GM21528 (cell line): ENCODE results near the gene LDLR.
"Not testable (repeated sequence)": the region's sequence is repeated elsewhere in the genome, so short reads cannot be mapped to it uniquely, and the experiment has no call there.

Experiments
- ATAC-seq: cut with Tn5 transposase; IDR thresholded peaks from one replicate; pipeline ENCODE4 v1.9.1; 2021; ENCODE audit warnings: mild to moderate bottlenecking, moderate library complexity; ENCODE audit not compliant: unreplicated experiment, low FRiP score

LDLR gene

DNA sequence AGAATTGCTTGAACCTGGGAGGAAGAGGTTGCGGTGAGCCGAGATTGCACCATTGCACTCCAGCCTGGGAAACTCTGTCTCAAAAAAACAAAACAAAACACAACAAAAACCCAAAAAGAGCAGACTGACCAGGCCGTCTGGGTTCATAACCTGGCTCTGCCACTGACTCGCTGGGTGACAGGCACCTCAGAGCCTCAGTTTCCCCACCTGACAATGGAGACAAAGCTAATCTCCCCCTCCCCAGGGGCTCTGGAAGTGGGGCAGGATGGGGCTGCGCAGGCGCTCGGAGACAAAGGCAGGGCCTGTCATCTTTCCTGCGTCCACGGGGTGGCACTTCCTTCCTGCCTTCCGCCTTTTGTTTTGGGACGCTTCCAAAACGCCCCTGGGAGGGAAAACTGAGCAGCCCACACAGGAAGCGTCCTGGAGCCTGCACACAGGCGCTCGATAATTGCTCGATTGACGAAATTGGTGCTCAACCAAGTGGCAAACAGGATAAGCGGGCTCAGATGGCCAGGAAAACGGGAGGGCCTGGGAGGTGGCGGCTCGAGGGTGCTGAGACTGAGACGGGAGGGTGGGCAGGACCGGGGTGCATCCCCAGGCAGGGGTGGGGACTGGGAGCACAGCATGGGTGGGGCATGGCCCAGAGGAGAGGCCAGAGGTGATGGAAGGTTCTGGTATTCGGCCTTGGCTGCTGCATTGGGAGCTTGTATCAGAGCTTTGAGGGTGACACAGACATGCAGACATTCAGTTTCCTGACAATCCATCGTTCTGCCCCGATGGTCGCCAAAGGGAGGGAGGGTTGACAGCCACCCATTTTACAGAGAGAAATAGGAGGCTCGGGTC is 48.5 kb downstream of the LDLR start:
- ATAC-seq, result no peak

DNA sequence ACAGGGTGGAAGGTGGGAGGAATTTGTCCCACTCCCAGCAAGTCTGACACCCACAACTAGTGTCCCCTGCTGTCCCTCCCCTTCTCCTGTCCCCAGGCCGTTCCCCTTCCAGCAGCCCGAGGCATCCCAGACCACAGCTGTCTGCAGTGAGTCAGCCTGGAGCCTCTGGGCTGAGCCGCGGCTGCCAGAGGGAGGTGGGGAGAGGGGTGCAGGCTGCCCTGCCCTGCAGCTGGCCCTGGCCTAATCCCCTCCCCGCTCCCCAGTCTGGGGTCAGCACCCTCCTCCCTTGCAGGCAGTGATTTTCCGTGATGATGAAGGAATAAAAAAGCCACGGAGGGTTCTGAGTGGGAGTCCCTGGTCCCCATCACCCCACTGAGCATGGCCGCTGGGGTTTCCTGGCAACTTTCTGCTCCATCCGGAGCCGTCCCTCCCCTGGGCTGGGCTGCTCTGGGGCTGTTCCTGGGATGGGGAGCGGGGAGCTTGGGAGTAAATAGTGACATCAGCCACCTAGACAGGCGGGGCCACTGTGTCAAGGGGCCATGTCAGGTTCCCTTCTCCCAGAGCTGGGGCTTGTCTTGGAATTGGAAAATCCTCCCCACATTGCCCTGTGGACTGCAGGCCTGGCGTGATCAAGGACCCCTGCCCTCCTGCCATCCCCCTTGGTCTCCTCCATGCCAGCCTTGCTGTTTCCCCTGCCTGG is 49.5 kb downstream of the LDLR start:
- no peak for ATAC-seq

DNA sequence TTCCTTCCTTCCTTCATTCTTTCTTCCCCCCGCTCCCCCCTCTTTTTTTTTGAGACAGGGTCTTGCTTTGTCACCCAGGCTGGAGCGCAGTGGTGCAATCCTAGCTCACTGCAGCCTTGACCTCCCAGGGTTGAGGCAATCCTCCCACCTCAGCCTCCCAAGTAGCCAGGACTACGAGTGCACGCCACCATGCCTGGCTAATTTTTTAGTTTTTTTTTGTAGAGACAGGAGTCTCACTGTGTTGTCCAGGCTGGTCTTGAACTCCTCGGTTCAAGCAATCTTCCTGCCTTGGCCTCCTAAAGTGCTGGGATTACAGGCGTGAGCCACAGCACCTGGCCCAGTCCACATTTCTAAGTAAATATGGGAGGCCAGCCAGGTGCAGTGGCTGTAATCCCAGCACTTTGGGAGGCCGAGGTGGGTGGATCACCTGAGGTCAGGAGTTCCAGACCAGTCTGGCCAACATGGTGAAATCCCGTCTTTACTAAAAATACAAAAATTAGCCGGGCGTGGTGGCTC is 50.8 kb downstream of the LDLR start:
- ATAC-seq, result not testable (repeated sequence)

DNA sequence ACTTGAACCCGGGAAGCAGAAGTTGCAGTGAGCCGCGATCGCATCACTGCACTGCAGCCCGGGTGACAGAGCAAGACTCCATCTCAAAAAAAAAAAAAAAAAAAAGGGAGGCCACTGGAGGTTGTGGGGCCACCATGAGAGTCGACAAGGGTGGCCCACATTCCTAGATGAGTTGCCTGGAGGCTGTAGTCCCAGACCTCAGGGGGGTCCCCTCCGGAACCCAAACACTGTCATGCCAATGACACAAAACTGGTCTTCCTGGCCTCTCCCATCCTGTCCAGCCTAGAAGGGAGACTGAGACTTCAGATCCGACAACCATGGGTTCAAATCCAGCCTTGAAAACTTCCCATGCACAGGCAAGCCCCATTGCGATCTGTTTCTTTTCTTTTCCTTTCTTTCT is 51.6 kb downstream of the LDLR start:
- ATAC-seq, result no peak

DNA sequence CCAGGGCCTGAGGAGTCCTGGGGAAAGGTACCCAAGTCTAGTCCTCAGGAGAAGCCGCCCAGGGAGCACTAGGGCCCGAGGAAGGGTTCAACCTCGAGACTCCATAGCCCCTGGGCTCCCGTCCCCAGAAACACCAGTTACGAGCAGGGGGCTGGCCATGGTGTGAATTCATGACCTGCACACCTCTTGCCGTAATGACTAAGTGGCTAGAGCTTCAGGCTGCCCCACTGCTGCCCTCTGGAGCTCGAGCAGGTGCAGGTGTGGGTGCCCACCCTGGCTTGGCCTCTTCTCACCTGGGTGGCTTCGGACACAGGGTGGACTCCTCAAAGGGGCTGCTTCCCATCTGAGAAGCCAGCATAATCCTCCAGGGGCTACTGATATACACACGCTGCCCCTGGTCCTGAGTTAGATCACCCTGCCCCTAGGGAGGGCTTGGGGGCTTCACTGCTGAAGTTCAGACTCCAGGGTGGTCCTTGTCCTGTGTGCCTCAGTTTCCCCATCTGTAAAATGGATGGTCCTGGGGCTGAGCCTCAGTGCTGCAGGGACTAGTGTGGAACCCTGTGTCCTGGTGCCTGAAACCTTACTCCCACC is 52.8 kb downstream of the LDLR start:
- no peak for ATAC-seq

DNA sequence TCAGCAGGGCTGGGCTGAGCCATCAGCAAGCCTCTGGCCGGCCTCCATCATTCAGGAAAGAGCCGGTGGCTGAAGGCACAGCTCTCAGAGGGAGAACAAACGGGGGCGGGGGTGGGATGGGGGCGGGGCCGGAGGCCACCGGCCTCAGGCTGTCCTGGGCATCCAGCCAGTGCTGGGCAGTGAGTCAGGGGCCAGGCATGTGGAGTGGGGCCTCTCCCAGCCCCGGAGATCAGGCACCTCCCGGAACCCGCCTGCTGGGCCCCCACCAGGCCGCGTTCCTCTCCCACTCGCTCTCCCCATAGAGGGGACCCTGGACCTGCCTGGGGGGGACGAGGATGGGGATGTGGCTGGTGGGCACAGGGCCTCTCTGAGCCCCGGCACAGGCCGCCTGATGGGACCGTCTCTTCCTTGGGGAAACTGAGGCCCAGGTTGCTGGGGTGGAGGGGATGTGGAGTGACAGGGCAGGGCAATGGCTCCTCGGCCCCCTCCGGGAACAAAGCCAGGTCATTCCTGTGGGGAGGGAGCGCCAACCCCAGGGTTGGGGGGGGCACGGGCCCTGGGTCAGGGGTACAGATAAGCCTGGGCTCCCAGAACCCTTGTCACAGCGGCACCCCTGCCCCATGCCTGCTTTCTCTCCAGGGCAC is 53.4 kb downstream of the LDLR start:
- no peak for ATAC-seq

GRCh38 chr19:11145536-11145924 is 56.3 kb downstream of the LDLR start:
- no peak for ATAC-seq

DNA sequence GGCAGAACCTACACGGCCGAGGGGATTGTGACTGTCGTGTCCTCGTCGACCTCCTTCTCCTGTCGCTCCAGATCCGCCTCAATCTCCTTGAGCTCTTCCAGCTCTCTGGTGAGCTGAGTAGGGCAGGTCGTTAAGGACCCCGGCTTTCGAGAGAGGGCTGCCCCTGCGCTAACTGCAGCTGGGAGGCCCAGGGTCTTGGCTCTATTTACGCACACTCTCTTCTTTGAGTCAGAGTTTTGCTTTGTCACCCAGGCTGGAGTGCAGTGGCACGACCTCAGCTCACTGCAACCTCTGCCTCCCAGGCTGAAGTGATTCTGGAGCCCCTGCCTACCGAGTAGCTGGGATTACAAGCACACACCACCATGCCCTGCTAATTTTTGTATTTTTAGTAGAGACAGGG is 58.7 kb downstream of the LDLR start:
- ATAC-seq, result no peak

GRCh38 chr19:11151181-11151580 is 61.9 kb downstream of the LDLR start:
- ATAC-seq, result no peak

GRCh38 chr19:11152318-11153062 is 63.2 kb downstream of the LDLR start:
- ATAC-seq, result no peak

DNA sequence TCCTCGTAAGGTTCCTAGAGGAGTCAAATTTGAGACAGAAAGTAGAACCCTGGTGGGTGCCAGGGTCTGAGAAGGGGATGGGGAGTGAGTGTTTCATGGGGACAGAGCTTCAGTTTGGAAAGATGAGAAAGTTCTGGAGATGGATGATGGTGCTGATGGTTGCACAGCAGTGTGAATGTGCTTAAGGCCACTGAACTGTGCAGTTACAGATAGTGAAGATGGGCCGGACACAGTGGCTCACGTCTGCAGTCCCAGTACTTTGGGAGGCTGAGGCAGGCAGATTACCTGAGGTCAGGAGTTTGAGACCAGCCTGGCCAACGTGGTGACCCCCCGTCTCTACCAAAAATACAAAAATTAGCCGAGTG is 65.4 kb downstream of the LDLR start:
- ATAC-seq, result no peak

DNA sequence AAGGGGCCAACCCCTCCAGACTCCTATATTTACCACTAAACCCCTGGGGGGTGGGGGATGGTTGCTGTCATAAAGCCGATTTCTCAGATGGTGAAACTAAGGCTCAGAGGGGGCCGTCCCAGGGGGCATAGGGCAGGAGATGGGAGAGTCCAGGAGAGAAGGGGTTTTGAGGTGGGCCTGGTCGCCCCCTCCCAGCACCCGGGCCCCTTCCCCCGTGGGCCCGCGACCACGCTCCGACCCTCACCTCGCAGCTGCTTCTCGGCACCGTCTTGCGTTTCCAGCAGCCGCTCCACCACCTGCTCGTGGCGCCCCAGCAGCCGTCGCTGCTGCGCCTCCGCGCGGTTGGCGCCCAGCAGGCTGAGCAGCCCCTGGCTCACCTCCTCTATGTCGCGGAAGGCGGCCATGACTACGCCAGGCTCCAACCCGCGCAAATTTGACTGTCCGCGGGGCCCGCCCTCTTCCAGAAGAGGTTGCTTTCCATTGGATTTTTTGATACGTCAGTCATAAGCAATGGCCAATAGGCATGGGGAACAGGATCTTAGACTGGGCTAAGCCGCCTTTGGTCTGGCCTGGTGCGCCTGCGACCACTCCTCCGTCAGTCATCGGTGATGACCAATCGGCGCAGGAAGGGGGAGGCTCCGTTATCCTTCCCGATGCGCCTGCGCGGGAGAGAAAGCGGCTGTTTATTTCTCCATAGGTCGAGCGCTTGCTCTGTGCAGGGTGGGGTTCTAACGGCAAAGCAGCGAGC is 66.3 kb downstream of the LDLR start, which contains the start of gene SPC24:
TSS of gene SPC24 (minus strand) at position 410 of the 748 bp plus-strand sequence. CDS start at position 404, 6 bp downstream.
- ATAC-seq, result peak; percentile 93

- ATAC-seq, result no peak
Measured at GRCh38 chr19:11159598-11160439, 70.6 kb downstream of the LDLR start.

- not testable (repeated sequence) for ATAC-seq
Measured at GRCh38 chr19:11160440-11160768, 71.1 kb downstream of the LDLR start.

DNA sequence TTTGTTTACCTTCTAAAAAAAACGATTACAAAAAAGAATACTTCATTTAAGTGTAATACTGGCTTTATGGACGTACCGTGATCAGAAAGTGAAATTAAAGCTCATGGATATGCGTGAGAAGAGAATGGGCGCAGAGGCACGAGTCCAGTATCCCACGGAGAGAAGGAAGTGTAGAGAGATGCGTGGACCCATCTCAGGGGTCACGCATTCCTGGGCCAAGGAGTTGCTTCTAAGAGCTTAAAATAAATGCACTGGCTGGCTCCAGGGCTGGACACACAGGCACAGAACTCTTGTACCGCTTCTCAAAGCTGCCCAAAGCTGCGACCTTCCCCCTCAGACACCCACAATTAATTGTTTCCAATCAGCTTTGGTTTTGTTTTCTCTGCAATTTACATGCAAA is 75.0 kb downstream of the LDLR start:
- ATAC-seq, result no peak

DNA sequence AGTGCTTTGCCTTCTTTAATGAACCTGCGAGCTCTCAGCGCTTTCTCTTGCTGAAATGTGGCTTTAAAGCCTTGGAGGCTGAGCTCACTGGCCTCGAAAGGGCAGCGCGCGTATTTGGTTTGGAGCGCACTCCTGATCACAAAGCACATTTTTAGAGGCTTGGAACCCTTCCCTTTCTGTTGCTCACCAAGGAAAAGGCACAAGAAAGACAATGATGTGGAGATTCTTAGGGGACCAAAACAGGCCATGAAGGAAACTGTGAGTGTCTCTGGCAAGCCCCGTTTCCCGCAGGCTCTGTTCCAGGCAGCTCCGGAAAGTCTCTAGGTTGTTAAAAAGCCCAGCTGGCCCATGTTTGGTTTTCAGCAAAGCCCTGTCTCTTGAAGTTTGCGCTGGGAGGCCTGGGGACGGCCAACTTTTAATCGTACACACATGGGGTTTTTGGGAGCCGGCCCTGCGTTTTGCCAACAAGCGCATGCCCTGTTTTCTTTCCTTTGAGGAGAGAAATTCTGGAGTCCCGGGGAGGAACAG is 75.7 kb downstream of the LDLR start:
- ATAC-seq, result no peak

DNA sequence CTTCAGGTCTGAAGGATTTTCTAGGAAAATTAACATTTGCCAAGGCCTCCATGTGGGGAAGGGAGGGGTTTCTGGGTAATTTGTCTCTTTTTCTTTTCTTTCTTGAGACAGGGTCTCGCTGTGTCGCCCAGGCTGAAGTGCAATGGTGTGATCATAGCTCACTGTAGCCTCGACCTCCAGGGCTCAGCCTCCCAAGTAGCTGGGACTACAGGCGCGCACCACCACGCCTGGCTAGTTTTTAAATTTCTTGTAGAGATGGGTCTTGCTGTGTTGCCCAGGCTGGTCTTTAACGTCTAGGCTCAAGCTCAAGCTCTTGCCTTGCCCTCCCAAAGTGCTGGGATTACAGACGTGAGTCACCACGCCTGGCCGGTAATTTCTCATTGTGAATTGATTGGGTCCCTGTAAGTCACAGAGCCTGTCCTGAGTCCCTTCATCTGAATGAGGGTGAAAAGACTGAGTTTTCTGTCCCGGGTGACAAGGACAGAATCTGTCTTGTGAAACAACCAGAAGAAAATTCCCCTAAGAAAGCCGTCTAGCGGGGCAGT is 76.3 kb downstream of the LDLR start:
- ATAC-seq, result no peak
